HepG2 (cell line): ENCODE results near the gene MPG. TPM values are rescaled to one million over a fixed set of nuclear protein-coding genes. Genes with fewer than 3 reads are reported as not detected.

Experiments used
- ADNP ChIP-seq: sonication (generic); formaldehyde crosslinking; IDR thresholded peaks from 2 replicates; pipeline ENCODE4 v1.4.0; 2020; ENCODE audit warnings: missing genetic modification reagents
- FOSL2 ChIP-seq: sonication (generic); formaldehyde crosslinking; IDR thresholded peaks from 2 replicates; pipeline ENCODE4 v1.4.0; 2020; ENCODE audit warnings: missing genetic modification reagents
- GLI4 ChIP-seq: sonication (generic); formaldehyde crosslinking; IDR thresholded peaks from 2 replicates; pipeline ENCODE4 v1.5.1; 2020; ENCODE audit warnings: missing genetic modification reagents, mild to moderate bottlenecking, moderate library complexity, borderline replicate concordance
- JDP2 ChIP-seq: sonication (generic); formaldehyde crosslinking; IDR thresholded peaks from 2 replicates; pipeline ENCODE4 v1.8.1; 2022; ENCODE audit warnings: missing genetic modification reagents, borderline replicate concordance
- KLF6 ChIP-seq: IDR thresholded peaks from 2 replicates; pipeline ENCODE4 v1.8.0; 2016; ENCODE audit warnings: missing biosample characterization, missing genetic modification reagents
- MBD4 ChIP-seq: IDR thresholded peaks from 2 replicates; pipeline ENCODE4 v1.6.1; 2012; ENCODE audit warnings: low read length, inconsistent platforms, borderline replicate concordance
- NFYB ChIP-seq: sonication (generic); formaldehyde crosslinking; IDR thresholded peaks from 2 replicates; pipeline ENCODE4 v1.4.0; 2020; ENCODE audit warnings: missing genetic modification reagents
- NR2F1 ChIP-seq, 2 experiments: fragments of 450-650 bp in 1 of 2; formaldehyde crosslinking in 1 of 2; IDR thresholded peaks; 2 replicates each; pipeline versions ENCODE4 v1.5.0 to v1.6.1; 2016 to 2020; ENCODE audit warnings: mild to moderate bottlenecking in 1 of 2, missing compliant biosample characterization in 1 of 2, missing genetic modification reagents in 1 of 2, moderate library complexity in 1 of 2
- RBFOX2 ChIP-seq: fragments of 200-400 bp; formaldehyde crosslinking; IDR thresholded peaks from 2 replicates; pipeline ENCODE4 v1.6.1; 2017; ENCODE audit warnings: low read depth, mild to moderate bottlenecking, low read length
- THAP11 ChIP-seq: IDR thresholded peaks from 2 replicates; pipeline ENCODE4 v1.6.1; 2016; ENCODE audit warnings: missing biosample characterization, missing genetic modification reagents
- U2AF2 ChIP-seq: fragments of 200-400 bp; formaldehyde crosslinking; IDR thresholded peaks from 2 replicates; pipeline ENCODE4 v1.6.1; 2017; ENCODE audit warnings: low read depth, mild to moderate bottlenecking, low read length
- ZNF24 ChIP-seq: fragments of 450-650 bp; IDR thresholded peaks from 2 replicates; pipeline ENCODE4 v1.6.1; 2017; ENCODE audit warnings: antibody characterized with exemption, mild to moderate bottlenecking
- ZNF709 ChIP-seq: sonication (generic); formaldehyde crosslinking; IDR thresholded peaks from 2 replicates; pipeline ENCODE4 v1.5.0; 2020; ENCODE audit warnings: mild to moderate bottlenecking, missing genetic modification reagents
- ZNF773 ChIP-seq: sonication (generic); formaldehyde crosslinking; IDR thresholded peaks from 2 replicates; pipeline ENCODE4 v1.4.0; 2020; ENCODE audit warnings: missing genetic modification reagents, borderline replicate concordance
- ZSCAN21 ChIP-seq: sonication (generic); formaldehyde crosslinking; IDR thresholded peaks from 2 replicates; pipeline ENCODE4 v1.8.0; 2022; ENCODE audit warnings: mild to moderate bottlenecking, missing genetic modification reagents, moderate library complexity, borderline replicate concordance
- ZSCAN29 ChIP-seq: sonication (generic); formaldehyde crosslinking; conservative IDR thresholded peaks from 2 replicates; pipeline ENCODE4 v1.4.0; 2020; ENCODE audit warnings: mild to moderate bottlenecking, missing genetic modification reagents
- polyA plus RNA-seq, 8 experiments: library from polyadenylated mRNA; depleted of rRNA in 3 of 8; stranded (reverse) in 7 of 8; unstranded in 1 of 8; fragments of >200 nt; fragmentation: Illumina TruSeq in 4 of 8; extraction: Trizol in 4 of 8; gene quantifications; 2 replicates each; pipeline versions ENCODE4 v1.2.1 to v1.2.3, GENCODE V29; 2011 to 2016; ENCODE audit warnings: low read depth in 4 of 8, missing spikeins in 1 of 8, mixed read lengths in 1 of 8; ENCODE audit not compliant: insufficient read depth in 1 of 8
- total RNA-seq, 5 experiments: library from RNA; depleted of rRNA; stranded (reverse); fragments of >200 nt; fragmentation: Illumina TruSeq; extraction: Trizol; gene quantifications; 2 replicates each; pipeline ENCODE4 v1.2.3, GENCODE V29; 2016; ENCODE audit warnings: low read depth in 1 of 5
- TF ChIP-seq, protein P1 (sequence below): sonication (generic); formaldehyde crosslinking; IDR thresholded peaks from 2 replicates; pipeline ENCODE4 v1.9.0; 2021; ENCODE audit warnings: missing genetic modification reagents, borderline replicate concordance
- TF ChIP-seq, protein P2 (sequence below): IDR thresholded peaks from 2 replicates; pipeline ENCODE4 v1.4.0; 2020; ENCODE audit warnings: mild to moderate bottlenecking, missing genetic modification reagents
- TF ChIP-seq, protein P3 (sequence below): sonication (generic); formaldehyde crosslinking; IDR thresholded peaks from 2 replicates; pipeline ENCODE4 v1.8.1; 2022; ENCODE audit warnings: low read depth, mild to moderate bottlenecking, missing genetic modification reagents

Gene MPG
- total and polyA plus RNA-seq, 2 of the 13 experiments (the other 11 are each of a cell fraction or from before 2014, with no cell fraction given): 59.1 to 62.5 TPM

DNA sequence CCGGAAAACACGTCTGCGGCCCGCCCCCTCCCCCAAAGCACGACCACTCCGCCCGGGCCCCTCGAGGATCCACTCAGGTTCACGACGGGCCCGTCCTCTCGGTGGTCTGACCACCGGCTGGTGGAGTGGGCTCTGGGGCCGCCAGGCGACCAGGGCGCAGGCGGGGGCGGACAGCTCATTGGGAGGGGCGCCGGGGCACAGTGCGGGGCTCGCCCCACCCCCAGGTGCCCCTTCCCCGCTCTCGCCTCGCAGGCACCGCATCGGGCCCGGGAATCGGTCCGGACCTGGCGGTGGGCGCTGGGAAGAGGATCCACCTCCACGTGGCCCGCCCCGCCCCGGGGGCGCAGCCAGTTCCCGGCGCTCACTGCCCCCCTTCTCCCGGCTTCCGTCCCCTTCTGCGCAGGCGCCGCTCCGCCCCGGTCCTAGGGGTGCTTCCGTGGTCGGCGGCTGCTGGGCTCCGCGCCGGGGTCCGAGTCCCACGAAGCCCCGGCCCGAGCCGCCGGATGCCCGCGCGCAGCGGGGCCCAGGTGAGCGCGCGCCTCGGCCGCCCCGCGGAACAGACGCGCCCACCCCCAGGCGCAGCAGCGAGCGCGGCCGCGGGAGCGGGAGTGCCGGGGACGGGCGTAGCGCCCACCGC is at the start of gene MPG (continued):
- TF ChIP-seq, protein P1, sequence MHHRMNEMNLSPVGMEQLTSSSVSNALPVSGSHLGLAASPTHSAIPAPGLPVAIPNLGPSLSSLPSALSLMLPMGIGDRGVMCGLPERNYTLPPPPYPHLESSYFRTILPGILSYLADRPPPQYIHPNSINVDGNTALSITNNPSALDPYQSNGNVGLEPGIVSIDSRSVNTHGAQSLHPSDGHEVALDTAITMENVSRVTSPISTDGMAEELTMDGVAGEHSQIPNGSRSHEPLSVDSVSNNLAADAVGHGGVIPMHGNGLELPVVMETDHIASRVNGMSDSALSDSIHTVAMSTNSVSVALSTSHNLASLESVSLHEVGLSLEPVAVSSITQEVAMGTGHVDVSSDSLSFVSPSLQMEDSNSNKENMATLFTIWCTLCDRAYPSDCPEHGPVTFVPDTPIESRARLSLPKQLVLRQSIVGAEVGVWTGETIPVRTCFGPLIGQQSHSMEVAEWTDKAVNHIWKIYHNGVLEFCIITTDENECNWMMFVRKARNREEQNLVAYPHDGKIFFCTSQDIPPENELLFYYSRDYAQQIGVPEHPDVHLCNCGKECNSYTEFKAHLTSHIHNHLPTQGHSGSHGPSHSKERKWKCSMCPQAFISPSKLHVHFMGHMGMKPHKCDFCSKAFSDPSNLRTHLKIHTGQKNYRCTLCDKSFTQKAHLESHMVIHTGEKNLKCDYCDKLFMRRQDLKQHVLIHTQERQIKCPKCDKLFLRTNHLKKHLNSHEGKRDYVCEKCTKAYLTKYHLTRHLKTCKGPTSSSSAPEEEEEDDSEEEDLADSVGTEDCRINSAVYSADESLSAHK (CRISPR knock-in tag): no peak
- no peak for TF ChIP-seq ZNF773
- TF ChIP-seq, protein P2, sequence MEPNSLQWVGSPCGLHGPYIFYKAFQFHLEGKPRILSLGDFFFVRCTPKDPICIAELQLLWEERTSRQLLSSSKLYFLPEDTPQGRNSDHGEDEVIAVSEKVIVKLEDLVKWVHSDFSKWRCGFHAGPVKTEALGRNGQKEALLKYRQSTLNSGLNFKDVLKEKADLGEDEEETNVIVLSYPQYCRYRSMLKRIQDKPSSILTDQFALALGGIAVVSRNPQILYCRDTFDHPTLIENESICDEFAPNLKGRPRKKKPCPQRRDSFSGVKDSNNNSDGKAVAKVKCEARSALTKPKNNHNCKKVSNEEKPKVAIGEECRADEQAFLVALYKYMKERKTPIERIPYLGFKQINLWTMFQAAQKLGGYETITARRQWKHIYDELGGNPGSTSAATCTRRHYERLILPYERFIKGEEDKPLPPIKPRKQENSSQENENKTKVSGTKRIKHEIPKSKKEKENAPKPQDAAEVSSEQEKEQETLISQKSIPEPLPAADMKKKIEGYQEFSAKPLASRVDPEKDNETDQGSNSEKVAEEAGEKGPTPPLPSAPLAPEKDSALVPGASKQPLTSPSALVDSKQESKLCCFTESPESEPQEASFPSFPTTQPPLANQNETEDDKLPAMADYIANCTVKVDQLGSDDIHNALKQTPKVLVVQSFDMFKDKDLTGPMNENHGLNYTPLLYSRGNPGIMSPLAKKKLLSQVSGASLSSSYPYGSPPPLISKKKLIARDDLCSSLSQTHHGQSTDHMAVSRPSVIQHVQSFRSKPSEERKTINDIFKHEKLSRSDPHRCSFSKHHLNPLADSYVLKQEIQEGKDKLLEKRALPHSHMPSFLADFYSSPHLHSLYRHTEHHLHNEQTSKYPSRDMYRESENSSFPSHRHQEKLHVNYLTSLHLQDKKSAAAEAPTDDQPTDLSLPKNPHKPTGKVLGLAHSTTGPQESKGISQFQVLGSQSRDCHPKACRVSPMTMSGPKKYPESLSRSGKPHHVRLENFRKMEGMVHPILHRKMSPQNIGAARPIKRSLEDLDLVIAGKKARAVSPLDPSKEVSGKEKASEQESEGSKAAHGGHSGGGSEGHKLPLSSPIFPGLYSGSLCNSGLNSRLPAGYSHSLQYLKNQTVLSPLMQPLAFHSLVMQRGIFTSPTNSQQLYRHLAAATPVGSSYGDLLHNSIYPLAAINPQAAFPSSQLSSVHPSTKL (CRISPR knock-in tag): peak; percentile 17; the same call in 1 of the 2 replicates
- TF ChIP-seq KLF6 (CRISPR knock-in tag): no peak
- TF ChIP-seq NR2F1 (CRISPR knock-in tag; IDR thresholded peaks at IDR 0.05): no peak
- no peak for TF ChIP-seq ZNF709 (CRISPR knock-in tag)
- TF ChIP-seq ZNF24: no peak
- no peak for TF ChIP-seq ADNP (CRISPR knock-in tag)
- no peak for TF ChIP-seq MBD4
- TF ChIP-seq THAP11 (CRISPR knock-in tag): peak; percentile 63; the same call in 1 of the 2 replicates
- no peak for TF ChIP-seq JDP2 (CRISPR knock-in tag)
- TF ChIP-seq ZSCAN21 (CRISPR knock-in tag): no peak; the same call in 1 of the 2 replicates
- no peak for TF ChIP-seq U2AF2
- TF ChIP-seq, protein P3, sequence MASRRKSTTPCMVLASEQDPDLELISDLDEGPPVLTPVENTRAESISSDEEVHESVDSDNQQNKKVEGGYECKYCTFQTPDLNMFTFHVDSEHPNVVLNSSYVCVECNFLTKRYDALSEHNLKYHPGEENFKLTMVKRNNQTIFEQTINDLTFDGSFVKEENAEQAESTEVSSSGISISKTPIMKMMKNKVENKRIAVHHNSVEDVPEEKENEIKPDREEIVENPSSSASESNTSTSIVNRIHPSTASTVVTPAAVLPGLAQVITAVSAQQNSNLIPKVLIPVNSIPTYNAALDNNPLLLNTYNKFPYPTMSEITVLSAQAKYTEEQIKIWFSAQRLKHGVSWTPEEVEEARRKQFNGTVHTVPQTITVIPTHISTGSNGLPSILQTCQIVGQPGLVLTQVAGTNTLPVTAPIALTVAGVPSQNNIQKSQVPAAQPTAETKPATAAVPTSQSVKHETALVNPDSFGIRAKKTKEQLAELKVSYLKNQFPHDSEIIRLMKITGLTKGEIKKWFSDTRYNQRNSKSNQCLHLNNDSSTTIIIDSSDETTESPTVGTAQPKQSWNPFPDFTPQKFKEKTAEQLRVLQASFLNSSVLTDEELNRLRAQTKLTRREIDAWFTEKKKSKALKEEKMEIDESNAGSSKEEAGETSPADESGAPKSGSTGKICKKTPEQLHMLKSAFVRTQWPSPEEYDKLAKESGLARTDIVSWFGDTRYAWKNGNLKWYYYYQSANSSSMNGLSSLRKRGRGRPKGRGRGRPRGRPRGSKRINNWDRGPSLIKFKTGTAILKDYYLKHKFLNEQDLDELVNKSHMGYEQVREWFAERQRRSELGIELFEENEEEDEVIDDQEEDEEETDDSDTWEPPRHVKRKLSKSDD (CRISPR knock-in tag): no peak
- TF ChIP-seq GLI4 (CRISPR knock-in tag): 0 out of 2 replicates have a peak, but pooled peaks have one; percentile 13
- TF ChIP-seq FOSL2: peak; percentile 38
- peak; percentile 74 for TF ChIP-seq RBFOX2
- TF ChIP-seq ZSCAN29: no peak
- TF ChIP-seq NFYB: no peak
